Tongue (tissue), 2 donors: ENCODE data around the gene CNTN1. TPM values are rescaled to one million over a fixed set of nuclear protein-coding genes. Genes with fewer than 3 reads are reported as not detected.

Experiments used
- DNase-seq: peaks from one replicate; pipeline ENCODE4 v3.0.0-alpha.2; 2015
- total RNA-seq: library from RNA; depleted of rRNA; stranded (reverse); fragments of >200 nt; gene quantifications from one replicate; pipeline ENCODE4 v1.2.3, GENCODE V29; 2014

CNTN1 gene
- total RNA-seq, 1 donor from 2014 or later = 35.4 TPM

GRCh38 chr12:40970320-40970907, 278.2 kb downstream of the CNTN1 start:
- no peak for DNase-seq

GRCh38 chr12:40971911-40972310, 279.7 kb downstream of the CNTN1 start:
- DNase-seq = no peak

- no peak for DNase-seq
These were observed 284.3 kb downstream of the CNTN1 start for GRCh38 chr12:40976546-40976945.

GRCh38 chr12:40980427-40980961, 288.3 kb downstream of the CNTN1 start:
- DNase-seq = no peak

- no peak for DNase-seq
These were observed 293.8 kb downstream of the CNTN1 start for GRCh38 chr12:40986001-40986400.

- no peak for DNase-seq
These were observed 296.1 kb downstream of the CNTN1 start for GRCh38 chr12:40988355-40988754.

- peak; percentile 14 for DNase-seq
These were observed 296.6 kb downstream of the CNTN1 start for GRCh38 chr12:40988824-40989223.

GRCh38 chr12:40989785-40990184, 297.5 kb downstream of the CNTN1 start:
- no peak for DNase-seq

- no peak for DNase-seq
These were observed 299.9 kb downstream of the CNTN1 start for GRCh38 chr12:40992158-40992557.

GRCh38 chr12:40992674-40993073, 300.4 kb downstream of the CNTN1 start:
- DNase-seq = no peak

- no peak for DNase-seq
These were observed 300.9 kb downstream of the CNTN1 start for GRCh38 chr12:40993158-40993557.

- DNase-seq = no peak
These were observed 303.9 kb downstream of the CNTN1 start for GRCh38 chr12:40996091-40996490.

GRCh38 chr12:40999210-40999609, 307.0 kb downstream of the CNTN1 start:
- no peak for DNase-seq

- DNase-seq = no peak
These were observed 316.2 kb downstream of the CNTN1 start for GRCh38 chr12:41008472-41008871.

- DNase-seq = no peak
These were observed 319.7 kb downstream of the CNTN1 start for GRCh38 chr12:41011939-41012338.

GRCh38 chr12:41013881-41014642, 321.8 kb downstream of the CNTN1 start:
- no peak for DNase-seq

GRCh38 chr12:41014643-41015020, 322.4 kb downstream of the CNTN1 start:
- no peak for DNase-seq

- DNase-seq = no peak
These were observed 325.8 kb downstream of the CNTN1 start for GRCh38 chr12:41018010-41018409.

- DNase-seq = peak; percentile 1
These were observed 327.2 kb downstream of the CNTN1 start for GRCh38 chr12:41019461-41019860.

GRCh38 chr12:41023836-41024235, 331.6 kb downstream of the CNTN1 start:
- no peak for DNase-seq

- no peak for DNase-seq
These were observed 333.9 kb downstream of the CNTN1 start for GRCh38 chr12:41026151-41026550.

GRCh38 chr12:41032386-41032785, 340.1 kb downstream of the CNTN1 start:
- DNase-seq = no peak

GRCh38 chr12:41034686-41035085, 342.4 kb downstream of the CNTN1 start:
- DNase-seq = no peak

GRCh38 chr12:41039461-41039860, 347.2 kb downstream of the CNTN1 start:
- DNase-seq = no peak
